ENCODE results near the gene MRPS25. TPM values are rescaled to one million over a fixed set of nuclear protein-coding genes. Genes with fewer than 3 reads are reported as not detected.

Gene MRPS25
- total and polyA plus RNA-seq, 9 of the 15 experiments (the other 6 are each of a cell fraction or from before 2014, with no cell fraction given) = 34.3 to 129 (median 78.2) TPM

DNA sequence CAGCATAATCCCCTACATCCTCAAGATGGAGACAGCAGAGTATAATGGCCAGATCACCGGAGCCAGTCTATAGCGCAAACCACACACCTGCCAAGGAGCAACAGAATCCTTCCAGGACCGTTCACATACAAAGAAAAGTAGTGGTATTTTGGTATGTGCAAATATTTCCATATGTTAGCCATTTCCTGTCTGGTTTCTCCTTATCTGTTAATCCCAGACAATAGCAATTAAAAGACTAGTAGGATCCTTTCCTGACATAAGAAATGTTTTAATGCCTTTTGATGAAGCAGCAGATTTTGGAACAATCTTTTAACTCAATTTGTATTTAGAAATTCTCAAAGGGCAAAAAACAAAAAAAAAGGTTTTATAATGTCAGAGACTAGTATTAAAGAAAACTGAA, 22.2 kb downstream of the MRPS25 start (continued):
- TF ChIP-seq, protein P1, sequence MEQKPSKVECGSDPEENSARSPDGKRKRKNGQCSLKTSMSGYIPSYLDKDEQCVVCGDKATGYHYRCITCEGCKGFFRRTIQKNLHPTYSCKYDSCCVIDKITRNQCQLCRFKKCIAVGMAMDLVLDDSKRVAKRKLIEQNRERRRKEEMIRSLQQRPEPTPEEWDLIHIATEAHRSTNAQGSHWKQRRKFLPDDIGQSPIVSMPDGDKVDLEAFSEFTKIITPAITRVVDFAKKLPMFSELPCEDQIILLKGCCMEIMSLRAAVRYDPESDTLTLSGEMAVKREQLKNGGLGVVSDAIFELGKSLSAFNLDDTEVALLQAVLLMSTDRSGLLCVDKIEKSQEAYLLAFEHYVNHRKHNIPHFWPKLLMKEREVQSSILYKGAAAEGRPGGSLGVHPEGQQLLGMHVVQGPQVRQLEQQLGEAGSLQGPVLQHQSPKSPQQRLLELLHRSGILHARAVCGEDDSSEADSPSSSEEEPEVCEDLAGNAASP (IDR thresholded peaks at IDR 0.05) = no peak
- TF ChIP-seq, protein P2, sequence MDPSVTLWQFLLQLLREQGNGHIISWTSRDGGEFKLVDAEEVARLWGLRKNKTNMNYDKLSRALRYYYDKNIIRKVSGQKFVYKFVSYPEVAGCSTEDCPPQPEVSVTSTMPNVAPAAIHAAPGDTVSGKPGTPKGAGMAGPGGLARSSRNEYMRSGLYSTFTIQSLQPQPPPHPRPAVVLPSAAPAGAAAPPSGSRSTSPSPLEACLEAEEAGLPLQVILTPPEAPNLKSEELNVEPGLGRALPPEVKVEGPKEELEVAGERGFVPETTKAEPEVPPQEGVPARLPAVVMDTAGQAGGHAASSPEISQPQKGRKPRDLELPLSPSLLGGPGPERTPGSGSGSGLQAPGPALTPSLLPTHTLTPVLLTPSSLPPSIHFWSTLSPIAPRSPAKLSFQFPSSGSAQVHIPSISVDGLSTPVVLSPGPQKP (CRISPR knock-in tag; IDR thresholded peaks at IDR 0.05) = no peak
- TF ChIP-seq ASH1L (IDR thresholded peaks at IDR 0.05; ENCODE audit: borderline replicate concordance, low read depth, partially characterized antibody) = no peak
- peak; percentile 55; the same call in 1 of the 2 replicates for TF ChIP-seq TAL1 (IDR thresholded peaks at IDR 0.05)
- TF ChIP-seq, protein P3, sequence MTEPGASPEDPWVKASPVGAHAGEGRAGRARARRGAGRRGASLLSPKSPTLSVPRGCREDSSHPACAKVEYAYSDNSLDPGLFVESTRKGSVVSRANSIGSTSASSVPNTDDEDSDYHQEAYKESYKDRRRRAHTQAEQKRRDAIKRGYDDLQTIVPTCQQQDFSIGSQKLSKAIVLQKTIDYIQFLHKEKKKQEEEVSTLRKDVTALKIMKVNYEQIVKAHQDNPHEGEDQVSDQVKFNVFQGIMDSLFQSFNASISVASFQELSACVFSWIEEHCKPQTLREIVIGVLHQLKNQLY (CRISPR knock-in tag; conservative IDR thresholded peaks at IDR 0.05) = no peak
- TF ChIP-seq CBX3 (IDR thresholded peaks at IDR 0.05; ENCODE audit: borderline replicate concordance in 1 of 2, low read length in 2 of 2) = no peak
- no peak for TF ChIP-seq ZNF436 (CRISPR knock-in tag; IDR thresholded peaks at IDR 0.05)
- TF ChIP-seq, protein P4, sequence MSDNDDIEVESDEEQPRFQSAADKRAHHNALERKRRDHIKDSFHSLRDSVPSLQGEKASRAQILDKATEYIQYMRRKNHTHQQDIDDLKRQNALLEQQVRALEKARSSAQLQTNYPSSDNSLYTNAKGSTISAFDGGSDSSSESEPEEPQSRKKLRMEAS (CRISPR knock-in tag; IDR thresholded peaks at IDR 0.05) = no peak
- 0 out of 2 replicates have a peak, but pooled peaks have one; percentile 20 for TF ChIP-seq SMARCE1 (IDR thresholded peaks at IDR 0.05)
- TF ChIP-seq, protein P5, sequence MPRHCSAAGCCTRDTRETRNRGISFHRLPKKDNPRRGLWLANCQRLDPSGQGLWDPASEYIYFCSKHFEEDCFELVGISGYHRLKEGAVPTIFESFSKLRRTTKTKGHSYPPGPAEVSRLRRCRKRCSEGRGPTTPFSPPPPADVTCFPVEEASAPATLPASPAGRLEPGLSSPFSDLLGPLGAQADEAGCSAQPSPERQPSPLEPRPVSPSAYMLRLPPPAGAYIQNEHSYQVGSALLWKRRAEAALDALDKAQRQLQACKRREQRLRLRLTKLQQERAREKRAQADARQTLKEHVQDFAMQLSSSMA (CRISPR knock-in tag; IDR thresholded peaks at IDR 0.05) = no peak
- no peak for TF ChIP-seq ZNF444 (CRISPR knock-in tag; IDR thresholded peaks at IDR 0.05)
- TF ChIP-seq NCOR1 (IDR thresholded peaks at IDR 0.05) = peak; percentile 50; the same call in 1 of the 2 replicates
- no peak for TF ChIP-seq ZBED1 (IDR thresholded peaks at IDR 0.05)
- TF ChIP-seq, protein P6, sequence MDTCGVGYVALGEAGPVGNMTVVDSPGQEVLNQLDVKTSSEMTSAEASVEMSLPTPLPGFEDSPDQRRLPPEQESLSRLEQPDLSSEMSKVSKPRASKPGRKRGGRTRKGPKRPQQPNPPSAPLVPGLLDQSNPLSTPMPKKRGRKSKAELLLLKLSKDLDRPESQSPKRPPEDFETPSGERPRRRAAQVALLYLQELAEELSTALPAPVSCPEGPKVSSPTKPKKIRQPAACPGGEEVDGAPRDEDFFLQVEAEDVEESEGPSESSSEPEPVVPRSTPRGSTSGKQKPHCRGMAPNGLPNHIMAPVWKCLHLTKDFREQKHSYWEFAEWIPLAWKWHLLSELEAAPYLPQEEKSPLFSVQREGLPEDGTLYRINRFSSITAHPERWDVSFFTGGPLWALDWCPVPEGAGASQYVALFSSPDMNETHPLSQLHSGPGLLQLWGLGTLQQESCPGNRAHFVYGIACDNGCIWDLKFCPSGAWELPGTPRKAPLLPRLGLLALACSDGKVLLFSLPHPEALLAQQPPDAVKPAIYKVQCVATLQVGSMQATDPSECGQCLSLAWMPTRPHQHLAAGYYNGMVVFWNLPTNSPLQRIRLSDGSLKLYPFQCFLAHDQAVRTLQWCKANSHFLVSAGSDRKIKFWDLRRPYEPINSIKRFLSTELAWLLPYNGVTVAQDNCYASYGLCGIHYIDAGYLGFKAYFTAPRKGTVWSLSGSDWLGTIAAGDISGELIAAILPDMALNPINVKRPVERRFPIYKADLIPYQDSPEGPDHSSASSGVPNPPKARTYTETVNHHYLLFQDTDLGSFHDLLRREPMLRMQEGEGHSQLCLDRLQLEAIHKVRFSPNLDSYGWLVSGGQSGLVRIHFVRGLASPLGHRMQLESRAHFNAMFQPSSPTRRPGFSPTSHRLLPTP (IDR thresholded peaks at IDR 0.05; ENCODE audit: borderline replicate concordance, extremely low read depth, insufficient read length) = no peak
- TF ChIP-seq GABPB1 (CRISPR knock-in tag; IDR thresholded peaks at IDR 0.05) = no peak
- no peak for TF ChIP-seq MAFF (IDR thresholded peaks at IDR 0.05; ENCODE audit: low read length)
- no peak for TF ChIP-seq KAT2B (IDR thresholded peaks at IDR 0.05; ENCODE audit: low read depth, low read length)
- TF ChIP-seq NFATC3 (IDR thresholded peaks at IDR 0.05) = no peak

Measured in K562 (cell line).